ENCODE data around the gene SHTN1.

SHTN1 gene

GRCh38 chr10:116868198-116868676 is 136.8 kb downstream of the SHTN1 start:
- no peak for TF ChIP-seq CTCF (conservative IDR thresholded peaks at IDR 0.05; ENCODE audit: low read depth)
- no peak for DNase-seq (ENCODE audit: low spot score)
- CTCF ChIA-PET: interaction anchor here (0.8 kb wide), 1 partner anchor 300 kb away, joined by 3 read pairs; no protein-coding TSS in a partner anchor
- H3K27ac ChIP-seq: no peak overlapping the region
- POLR2A ChIA-PET (ENCODE audit: low non-redundant PET): no interaction called here

GRCh38 chr10:116866987-116867595 is 137.9 kb downstream of the SHTN1 start:
- TF ChIP-seq CTCF (conservative IDR thresholded peaks at IDR 0.05; ENCODE audit: low read depth): no peak
- CTCF ChIA-PET: interaction anchor here (0.6 kb wide), 2 partner anchors 71 to 129 kb away, joined by 3 to 6 read pairs; no protein-coding TSS in a partner anchor
- no peak for DNase-seq (ENCODE audit: low spot score)
- POLR2A ChIA-PET (ENCODE audit: low non-redundant PET): no interaction called here
- no peak overlapping the region for H3K27ac ChIP-seq

- TF ChIP-seq CTCF (conservative IDR thresholded peaks at IDR 0.05; ENCODE audit: low read depth): no peak
- ChIA-PET POLR2A (ENCODE audit: low non-redundant PET) (no interaction called here), CTCF (interaction anchor here (1.0 kb wide), 1 partner anchor 303 kb away, joined by 7 read pairs; no protein-coding TSS in a partner anchor)
- no peak overlapping the region for H3K27ac ChIP-seq
- no peak for DNase-seq (ENCODE audit: low spot score)
Observed at GRCh38 chr10:116866066-116866465, 138.9 kb downstream of the SHTN1 start.

- H3K27ac ChIP-seq: no peak overlapping the region
- CTCF ChIA-PET: interaction anchor here (0.6 kb wide), 1 partner anchor 565 kb away, joined by 3 read pairs; no protein-coding TSS in a partner anchor
- no peak for DNase-seq (ENCODE audit: low spot score)
- TF ChIP-seq CTCF (conservative IDR thresholded peaks at IDR 0.05; ENCODE audit: low read depth): no peak
- POLR2A ChIA-PET (ENCODE audit: low non-redundant PET): no interaction called here
Observed at GRCh38 chr10:116864436-116864835, 140.6 kb downstream of the SHTN1 start.

- no peak for DNase-seq (ENCODE audit: low spot score)
- no peak for TF ChIP-seq CTCF (conservative IDR thresholded peaks at IDR 0.05; ENCODE audit: low read depth)
- ChIA-PET POLR2A (ENCODE audit: low non-redundant PET) (no interaction called here), CTCF (interaction anchor here (0.7 kb wide), 1 partner anchor 64 kb away, joined by 3 read pairs; no protein-coding TSS in a partner anchor)
- H3K27ac ChIP-seq: no peak overlapping the region
Observed at GRCh38 chr10:116861796-116862195, 143.2 kb downstream of the SHTN1 start.

- ChIA-PET POLR2A (ENCODE audit: low non-redundant PET) (no interaction called here), CTCF (interaction anchor here (0.7 kb wide), 1 partner anchor 41 kb away, joined by 6 read pairs; no protein-coding TSS in a partner anchor)
- TF ChIP-seq CTCF (conservative IDR thresholded peaks at IDR 0.05; ENCODE audit: low read depth): no peak
- no peak overlapping the region for H3K27ac ChIP-seq
- DNase-seq (ENCODE audit: low spot score): no peak
Observed at GRCh38 chr10:116857156-116857555, 147.8 kb downstream of the SHTN1 start.

All from RWPE1 (cell line).